Vagina (tissue), 2 donors: ENCODE measurements around the gene NXPE3.
"Not testable (repeated sequence)": the region's sequence is repeated elsewhere in the genome, so short reads cannot be mapped to it uniquely, and the experiment has no call there.

Experiments used
- POLR2A ChIP-seq, 2 donors: fragments of 450-650 bp; IDR thresholded peaks; one replicate each; pipeline ENCODE4 v1.6.1; 2017; ENCODE audit warnings: antibody characterized with exemption in 2 of 2, mild to moderate bottlenecking in 2 of 2, moderate library complexity in 2 of 2
- POLR2AphosphoS5 ChIP-seq, 2 donors: sonication (generic); formaldehyde crosslinking; IDR thresholded peaks; one replicate each; pipeline ENCODE4 v1.9.0; 2017; ENCODE audit warnings: antibody characterized with exemption in 2 of 2, mild to moderate bottlenecking in 2 of 2, low read depth in 1 of 2; ENCODE audit not compliant: insufficient read depth in 1 of 2
- TF ChIP-seq, protein P1 (sequence below), 3 experiments: fragments of 450-650 bp in 2 of 3; fragments of 200-600 bp in 1 of 3; sonication (generic) in 1 of 3; IDR thresholded peaks; one replicate each; pipeline ENCODE4 v1.5.1; 2017 to 2019; ENCODE audit warnings: antibody characterized with exemption in 3 of 3, mild to moderate bottlenecking in 2 of 3, moderate library complexity in 2 of 3

GRCh38 chr3:101741914-101742313 is 37.1 kb upstream of the NXPE3 start:
- not testable (repeated sequence) for TF ChIP-seq POLR2A (IDR thresholded peaks at IDR 0.05); POLR2AphosphoS5 (IDR thresholded peaks at IDR 0.05; ENCODE audit: insufficient read depth in 1 of 2, low read depth in 1 of 2)
- TF ChIP-seq, protein P1, sequence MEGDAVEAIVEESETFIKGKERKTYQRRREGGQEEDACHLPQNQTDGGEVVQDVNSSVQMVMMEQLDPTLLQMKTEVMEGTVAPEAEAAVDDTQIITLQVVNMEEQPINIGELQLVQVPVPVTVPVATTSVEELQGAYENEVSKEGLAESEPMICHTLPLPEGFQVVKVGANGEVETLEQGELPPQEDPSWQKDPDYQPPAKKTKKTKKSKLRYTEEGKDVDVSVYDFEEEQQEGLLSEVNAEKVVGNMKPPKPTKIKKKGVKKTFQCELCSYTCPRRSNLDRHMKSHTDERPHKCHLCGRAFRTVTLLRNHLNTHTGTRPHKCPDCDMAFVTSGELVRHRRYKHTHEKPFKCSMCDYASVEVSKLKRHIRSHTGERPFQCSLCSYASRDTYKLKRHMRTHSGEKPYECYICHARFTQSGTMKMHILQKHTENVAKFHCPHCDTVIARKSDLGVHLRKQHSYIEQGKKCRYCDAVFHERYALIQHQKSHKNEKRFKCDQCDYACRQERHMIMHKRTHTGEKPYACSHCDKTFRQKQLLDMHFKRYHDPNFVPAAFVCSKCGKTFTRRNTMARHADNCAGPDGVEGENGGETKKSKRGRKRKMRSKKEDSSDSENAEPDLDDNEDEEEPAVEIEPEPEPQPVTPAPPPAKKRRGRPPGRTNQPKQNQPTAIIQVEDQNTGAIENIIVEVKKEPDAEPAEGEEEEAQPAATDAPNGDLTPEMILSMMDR (IDR thresholded peaks at IDR 0.05), result not testable (repeated sequence)
